HG03575 (cell line): ENCODE data around the gene CRISPLD2.

ENCODE experiments used
- ATAC-seq: cut with Tn5 transposase; IDR thresholded peaks from one replicate; pipeline ENCODE4 v1.9.1; 2021; ENCODE audit not compliant: unreplicated experiment, insufficient number of reproducible peaks, low FRiP score; ENCODE audit errors: extremely low read depth

Gene CRISPLD2

DNA sequence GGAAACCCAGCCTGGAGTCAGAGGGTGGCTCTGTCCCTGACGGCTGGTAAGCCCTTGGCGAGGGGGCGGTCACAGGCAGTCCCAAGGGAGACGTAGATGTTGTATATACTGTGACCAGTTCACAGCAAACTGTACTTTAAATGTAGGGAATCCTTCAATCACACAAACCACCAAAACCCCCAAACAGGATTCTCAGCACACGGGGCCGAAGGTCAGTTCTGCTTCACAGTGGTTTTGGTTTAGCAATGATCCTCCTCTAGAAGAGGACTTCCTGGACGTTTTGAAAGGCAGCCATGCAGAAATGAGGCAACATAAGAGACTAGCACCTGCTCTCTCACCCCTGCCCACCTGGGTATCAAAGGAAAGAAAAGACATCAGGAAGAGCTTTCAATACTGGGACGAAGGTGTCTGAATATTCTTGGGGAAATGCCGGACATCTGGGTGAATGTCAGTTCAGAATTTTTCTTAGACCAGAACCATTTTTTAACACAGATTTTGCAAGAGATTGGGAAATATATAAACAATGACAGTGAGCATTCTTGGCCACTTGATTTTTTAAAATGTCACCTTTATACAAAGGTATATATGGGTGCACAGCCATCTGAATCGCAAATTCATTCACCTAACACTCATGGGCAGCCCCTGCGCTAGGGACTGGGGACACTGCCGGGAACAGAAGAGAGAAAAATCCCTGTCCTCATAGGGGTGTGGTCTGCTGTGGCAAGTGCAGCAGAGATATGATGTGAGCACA is 74.2 kb downstream of the CRISPLD2 start:
- no peak for ATAC-seq

GRCh38 chr16:84895016-84895415 is 75.2 kb downstream of the CRISPLD2 start:
- no peak for ATAC-seq

GRCh38 chr16:84896847-84897246 is 77.1 kb downstream of the CRISPLD2 start:
- no peak for ATAC-seq

GRCh38 chr16:84897911-84898377 is 78.2 kb downstream of the CRISPLD2 start:
- ATAC-seq = no peak

DNA sequence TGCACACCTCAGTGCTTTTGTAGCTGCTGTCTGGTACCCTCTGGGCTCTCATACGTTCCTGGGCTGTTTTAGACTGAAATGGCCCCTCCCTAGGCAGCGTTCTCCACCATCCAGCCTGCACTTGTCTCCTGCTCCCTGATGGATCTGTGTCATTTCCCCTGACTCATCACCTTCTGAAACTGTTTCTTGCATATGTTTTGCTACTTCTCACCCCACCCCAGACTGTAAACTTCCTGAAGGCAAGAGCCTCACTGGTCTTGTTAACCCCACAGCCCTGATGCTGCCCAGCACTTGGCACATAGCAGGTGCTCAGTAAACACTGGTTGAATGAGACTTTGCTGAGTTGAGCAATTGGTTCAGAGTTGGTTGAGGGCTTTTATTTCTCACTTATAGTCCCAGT is 78.7 kb downstream of the CRISPLD2 start:
- ATAC-seq = no peak

GRCh38 chr16:84899414-84899813 is 79.6 kb downstream of the CRISPLD2 start:
- ATAC-seq = no peak

DNA sequence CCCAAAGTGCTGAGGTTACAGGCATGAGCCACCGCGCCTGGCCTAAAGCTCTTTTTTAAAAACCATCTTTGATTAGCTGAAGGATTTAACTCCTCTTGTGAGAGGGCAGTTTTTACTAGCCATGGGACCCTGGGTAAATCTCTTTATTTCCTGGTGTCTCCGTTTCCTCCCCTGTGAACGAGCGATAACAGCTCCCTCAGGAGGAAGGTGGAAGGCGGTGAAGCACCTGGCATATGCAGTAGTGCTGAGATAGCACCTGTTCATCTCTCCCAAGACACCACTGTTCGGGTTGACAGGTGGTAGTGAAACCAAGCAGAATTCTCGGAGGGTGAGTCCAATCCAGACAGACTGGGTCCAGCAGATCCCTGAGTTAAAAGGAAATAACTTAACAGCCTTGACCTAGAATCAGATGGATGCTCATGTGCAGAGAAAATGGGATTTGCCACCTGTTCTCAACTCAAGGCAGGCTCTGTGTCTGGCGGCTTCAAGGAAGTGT is 86.2 kb downstream of the CRISPLD2 start:
- ATAC-seq = no peak

- ATAC-seq = no peak
Measured at GRCh38 chr16:84907051-84907450, 87.3 kb downstream of the CRISPLD2 start.

DNA sequence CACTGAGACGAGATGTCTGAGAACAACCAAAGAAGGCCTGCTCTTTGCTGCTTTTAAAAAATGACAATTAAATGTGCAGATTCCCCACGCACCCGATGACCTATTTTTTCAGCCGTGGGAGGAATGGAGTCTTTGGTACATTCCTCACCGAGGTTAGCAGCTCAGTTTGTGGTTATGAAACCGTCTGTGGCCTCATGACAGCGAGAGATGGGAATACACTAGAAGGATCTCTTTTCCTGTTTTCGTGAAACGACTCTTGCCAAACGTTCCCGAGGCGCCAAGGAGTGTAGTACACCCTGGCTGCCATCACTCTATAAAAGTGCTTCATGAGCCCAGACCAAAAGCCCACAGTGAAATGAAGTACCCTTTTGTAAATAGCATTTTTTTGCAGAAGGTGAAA is 87.8 kb downstream of the CRISPLD2 start:
- ATAC-seq = no peak

DNA sequence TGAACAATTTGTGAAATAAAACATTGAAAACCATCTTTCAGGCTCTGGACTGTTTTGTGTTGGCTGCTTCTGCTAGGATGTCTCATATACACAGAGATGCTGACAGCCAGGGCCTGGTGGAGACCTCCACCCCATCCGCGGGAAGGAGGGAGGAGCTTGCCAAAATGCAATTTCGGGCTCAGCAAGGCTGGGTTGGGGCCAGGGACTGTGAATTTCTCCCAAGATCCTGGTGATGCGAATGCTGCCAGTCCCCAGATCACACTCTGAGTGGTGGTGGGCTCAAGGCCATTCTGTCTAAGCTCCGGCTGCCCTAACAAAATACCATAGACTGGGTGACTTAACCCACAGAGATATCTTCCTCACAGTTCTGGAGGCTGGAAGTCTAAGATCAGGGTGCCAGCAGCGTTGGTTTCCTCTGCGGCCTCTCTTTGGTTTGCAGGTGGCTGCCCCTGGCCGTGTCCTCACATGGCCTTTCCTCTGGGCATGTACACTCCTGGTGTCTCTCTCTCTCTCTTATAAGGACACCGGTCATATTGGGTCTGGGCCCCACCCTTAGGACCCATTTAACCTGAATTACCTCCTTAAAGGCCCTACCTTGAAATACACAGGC is 89.8 kb downstream of the CRISPLD2 start:
- ATAC-seq = no peak

DNA sequence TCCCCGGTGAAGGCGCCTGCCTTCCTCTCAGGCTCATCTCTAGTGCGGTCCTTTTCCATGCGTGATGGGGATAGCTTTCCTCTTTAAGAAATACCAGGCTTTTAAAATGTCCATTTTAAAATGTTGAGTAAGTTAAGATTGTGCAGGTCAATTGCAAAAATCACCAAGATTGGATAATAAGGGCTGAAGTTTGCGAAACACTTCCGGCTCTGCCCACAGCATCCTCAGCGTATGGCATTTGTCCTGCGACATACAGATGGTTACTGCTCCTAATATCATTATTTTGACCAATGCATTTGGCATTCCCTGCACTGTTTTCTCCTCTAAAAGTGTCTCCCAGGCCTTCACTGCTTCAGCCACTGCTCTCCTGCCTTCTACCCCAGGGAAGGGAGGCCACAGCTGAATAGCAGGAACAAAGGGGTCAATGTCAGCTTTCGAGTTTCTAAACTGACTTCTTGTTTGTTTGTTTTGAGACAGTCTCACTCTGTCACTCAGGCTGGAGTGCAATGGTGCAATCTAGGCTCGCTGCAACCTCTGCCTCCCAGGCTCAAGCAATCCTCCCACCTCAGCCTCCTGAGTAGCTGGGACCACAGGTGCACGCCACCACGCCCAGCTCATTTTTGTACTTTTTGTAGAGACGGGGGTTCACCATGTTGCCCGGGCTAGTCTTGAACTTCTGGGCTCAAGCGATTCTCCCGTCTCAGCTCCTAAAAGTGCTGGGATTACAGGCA is 91.9 kb downstream of the CRISPLD2 start:
- ATAC-seq = no peak

DNA sequence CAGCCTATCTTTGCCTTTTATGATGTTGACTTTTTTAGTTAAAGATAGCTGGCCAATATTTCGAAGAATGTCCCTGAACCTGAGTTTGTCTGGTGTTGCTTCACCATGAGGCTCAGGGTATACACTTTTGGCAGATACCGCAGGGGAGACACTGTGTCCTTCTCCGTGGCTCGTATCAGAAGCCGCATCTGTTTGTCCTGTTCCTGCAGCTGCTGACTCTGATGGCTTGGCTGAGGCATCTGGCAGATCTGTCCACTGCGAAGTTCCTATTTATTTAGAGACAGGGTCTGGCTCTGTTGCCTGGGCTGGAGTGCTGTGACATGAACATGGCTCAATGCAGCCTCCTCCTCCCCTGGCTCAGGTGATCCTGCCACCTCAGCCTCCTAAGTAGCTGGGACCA is 93.5 kb downstream of the CRISPLD2 start:
- ATAC-seq = no peak

DNA sequence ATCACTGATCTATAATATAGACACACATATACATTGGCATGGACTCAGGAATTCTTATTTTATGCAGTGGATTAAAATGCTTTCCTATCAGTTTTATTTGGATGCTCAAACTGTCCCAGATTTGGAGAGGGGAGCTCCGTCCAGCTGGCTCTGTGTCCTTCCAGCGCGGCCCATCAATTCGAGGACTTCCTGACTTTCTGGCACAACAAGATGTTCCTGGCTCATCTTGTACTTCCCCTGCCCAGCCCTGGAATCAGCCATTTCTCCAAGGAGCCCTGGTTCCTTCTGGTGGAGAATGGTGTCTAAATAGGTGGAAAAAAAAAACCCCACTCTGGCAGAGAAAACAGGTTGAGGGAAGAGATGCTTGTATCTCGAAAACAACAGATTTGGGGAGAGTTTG is 94.5 kb downstream of the CRISPLD2 start:
- ATAC-seq = no peak

- ATAC-seq = no peak
Measured at GRCh38 chr16:84916178-84916577, 96.4 kb downstream of the CRISPLD2 start.

DNA sequence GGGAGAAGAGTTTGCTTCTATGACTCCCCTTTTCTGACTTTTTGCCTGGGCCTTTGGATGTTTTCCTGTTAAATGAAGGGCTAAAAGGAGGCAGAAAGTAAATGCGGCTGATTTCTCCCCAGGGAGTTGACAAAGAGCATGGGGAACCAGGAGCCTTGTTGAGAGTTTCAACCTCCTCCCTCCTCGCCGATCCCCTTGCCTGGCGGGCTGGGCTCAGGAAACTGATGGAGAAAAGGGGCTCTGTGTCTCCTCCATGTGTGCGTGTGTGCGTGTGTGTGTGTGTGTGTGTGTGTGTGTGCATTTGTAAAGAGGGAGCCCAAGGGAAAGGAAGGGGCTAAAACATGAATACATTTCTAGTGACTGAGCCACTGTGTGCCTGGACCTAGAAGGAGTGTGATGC is 97.1 kb downstream of the CRISPLD2 start:
- no peak for ATAC-seq

DNA sequence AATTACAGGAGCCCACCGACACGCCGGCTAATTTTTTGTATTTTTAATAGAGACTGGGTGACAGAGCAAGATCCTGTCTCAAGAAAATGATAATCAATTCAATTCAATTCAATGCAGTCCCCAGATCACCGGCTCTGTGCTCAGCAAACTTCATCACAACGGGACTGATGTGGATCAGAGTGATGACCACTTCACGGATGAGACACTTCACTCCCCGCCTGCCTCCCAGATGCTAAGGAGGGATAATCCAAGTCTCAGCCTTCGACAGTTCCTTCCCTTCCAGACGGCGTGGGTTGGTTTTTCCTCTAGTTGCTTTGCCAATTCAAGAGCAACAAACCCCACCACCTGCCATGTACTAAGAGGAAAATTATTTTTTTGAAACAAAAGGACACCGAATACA is 97.7 kb downstream of the CRISPLD2 start:
- no peak for ATAC-seq

GRCh38 chr16:84918006-84918909 is 98.5 kb downstream of the CRISPLD2 start:
- no peak for ATAC-seq

GRCh38 chr16:84919269-84919668 is 99.5 kb downstream of the CRISPLD2 start:
- no peak for ATAC-seq

DNA sequence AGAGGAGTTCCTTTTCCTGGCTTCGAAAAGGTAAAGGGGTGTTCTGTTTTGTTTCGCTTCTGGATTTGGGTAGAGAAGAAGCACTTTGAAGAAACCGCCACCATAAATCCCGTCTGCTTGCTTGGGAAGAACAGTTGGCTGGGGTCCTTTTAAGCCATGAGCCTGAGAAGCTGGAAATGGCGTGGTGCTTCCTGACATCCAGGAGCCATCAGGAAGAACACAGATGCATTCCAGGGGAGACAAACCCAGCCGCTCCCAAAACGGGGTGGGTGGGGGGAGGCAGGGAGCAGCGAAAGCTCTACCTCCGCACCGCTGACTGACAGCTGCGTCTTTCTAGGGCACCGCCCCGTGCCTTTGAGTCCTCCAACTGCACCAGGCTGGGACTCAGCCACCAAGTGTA is 99.9 kb downstream of the CRISPLD2 start:
- ATAC-seq = no peak
